Measurements from ENCODE around the gene CIC.

DNA sequence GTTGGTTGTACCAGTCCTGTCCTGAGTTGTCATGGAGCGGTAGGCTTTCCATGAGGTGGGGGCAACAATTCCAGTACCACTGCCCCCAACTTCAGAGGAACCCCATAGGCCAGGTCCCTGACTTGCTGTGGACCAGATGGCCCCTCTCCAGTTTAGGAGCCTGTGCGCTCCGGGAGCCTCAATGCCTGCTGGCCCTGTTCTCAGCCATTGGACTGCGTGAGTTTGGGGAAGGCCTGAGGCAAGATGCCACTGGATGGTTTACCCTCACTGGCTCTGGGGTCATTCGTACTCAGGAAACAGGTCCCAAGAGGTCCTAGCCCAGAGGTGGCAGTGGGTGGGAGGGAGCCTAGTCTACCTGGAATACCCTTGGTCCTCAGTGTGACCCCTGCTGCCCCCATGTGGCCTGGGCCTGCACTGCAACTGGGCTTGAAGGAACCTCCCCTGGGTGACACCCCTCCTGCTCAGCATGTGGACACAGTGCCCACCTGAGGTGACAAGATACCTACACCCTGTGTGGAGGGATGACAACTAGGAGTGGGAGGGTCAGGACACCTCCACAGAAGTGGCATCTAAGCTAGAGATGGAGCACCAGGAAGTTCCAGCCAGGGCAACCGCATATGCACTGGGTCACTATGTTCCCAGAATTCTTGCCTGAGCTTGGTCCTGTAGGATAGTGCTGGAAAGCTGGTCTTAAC, 26.9 kb downstream of the CIC start:
- no peak for TF ChIP-seq HEYL (CRISPR knock-in tag; IDR thresholded peaks at IDR 0.05)
- TF ChIP-seq NR3C1 (IDR thresholded peaks at IDR 0.05) = no peak
- peak; percentile 60; the same call in 1 of the 2 replicates for TF ChIP-seq MYC (IDR thresholded peaks at IDR 0.05; ENCODE audit: borderline replicate concordance, low read length)
- TF ChIP-seq ZNF302 (CRISPR knock-in tag; IDR thresholded peaks at IDR 0.05) = no peak
- TF ChIP-seq, protein P1, sequence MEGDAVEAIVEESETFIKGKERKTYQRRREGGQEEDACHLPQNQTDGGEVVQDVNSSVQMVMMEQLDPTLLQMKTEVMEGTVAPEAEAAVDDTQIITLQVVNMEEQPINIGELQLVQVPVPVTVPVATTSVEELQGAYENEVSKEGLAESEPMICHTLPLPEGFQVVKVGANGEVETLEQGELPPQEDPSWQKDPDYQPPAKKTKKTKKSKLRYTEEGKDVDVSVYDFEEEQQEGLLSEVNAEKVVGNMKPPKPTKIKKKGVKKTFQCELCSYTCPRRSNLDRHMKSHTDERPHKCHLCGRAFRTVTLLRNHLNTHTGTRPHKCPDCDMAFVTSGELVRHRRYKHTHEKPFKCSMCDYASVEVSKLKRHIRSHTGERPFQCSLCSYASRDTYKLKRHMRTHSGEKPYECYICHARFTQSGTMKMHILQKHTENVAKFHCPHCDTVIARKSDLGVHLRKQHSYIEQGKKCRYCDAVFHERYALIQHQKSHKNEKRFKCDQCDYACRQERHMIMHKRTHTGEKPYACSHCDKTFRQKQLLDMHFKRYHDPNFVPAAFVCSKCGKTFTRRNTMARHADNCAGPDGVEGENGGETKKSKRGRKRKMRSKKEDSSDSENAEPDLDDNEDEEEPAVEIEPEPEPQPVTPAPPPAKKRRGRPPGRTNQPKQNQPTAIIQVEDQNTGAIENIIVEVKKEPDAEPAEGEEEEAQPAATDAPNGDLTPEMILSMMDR (IDR thresholded peaks at IDR 0.05) = peak; percentile 98
- TF ChIP-seq POLR2A (IDR thresholded peaks at IDR 0.05; ENCODE audit: low read length) = no peak
- no peak; the same call in 1 of the 2 replicates for TF ChIP-seq MAZ (IDR thresholded peaks at IDR 0.05; ENCODE audit: borderline replicate concordance, low read depth, low read length)
- TF ChIP-seq, protein P2, sequence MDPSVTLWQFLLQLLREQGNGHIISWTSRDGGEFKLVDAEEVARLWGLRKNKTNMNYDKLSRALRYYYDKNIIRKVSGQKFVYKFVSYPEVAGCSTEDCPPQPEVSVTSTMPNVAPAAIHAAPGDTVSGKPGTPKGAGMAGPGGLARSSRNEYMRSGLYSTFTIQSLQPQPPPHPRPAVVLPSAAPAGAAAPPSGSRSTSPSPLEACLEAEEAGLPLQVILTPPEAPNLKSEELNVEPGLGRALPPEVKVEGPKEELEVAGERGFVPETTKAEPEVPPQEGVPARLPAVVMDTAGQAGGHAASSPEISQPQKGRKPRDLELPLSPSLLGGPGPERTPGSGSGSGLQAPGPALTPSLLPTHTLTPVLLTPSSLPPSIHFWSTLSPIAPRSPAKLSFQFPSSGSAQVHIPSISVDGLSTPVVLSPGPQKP (IDR thresholded peaks at IDR 0.05; ENCODE audit: low read depth, low read length) = no peak
- no peak for TF ChIP-seq EP300 (IDR thresholded peaks at IDR 0.05)

All from A549 (cell line).